OCI-LY3 (cell line): ENCODE data around the gene FES.

Experiments
- H2AFZ ChIP-seq: fragments of 200-600, 300-600 bp; shearing (Covaris generic); 2 replicates; pipeline ENCODE4 v1.6.0; 2014; ENCODE audit warnings: antibody characterized with exemption, low read depth, low read length
- H3K27ac ChIP-seq: fragments of 200-600, 300-600 bp; sonication (generic); 2 replicates; pipeline ENCODE4 v1.5.1; 2014; ENCODE audit warnings: mild to moderate bottlenecking, low read length, moderate library complexity, mixed read lengths
- H3K27me3 ChIP-seq: fragments of 200-600, 300-600 bp; sonication (generic); 2 replicates; pipeline ENCODE4 v1.6.1; 2014; ENCODE audit warnings: low read depth, low read length, mixed read lengths
- H3K36me3 ChIP-seq: fragments of 200-600, 300-600 bp; sonication (generic); replicated peaks from 2 replicates; pipeline ENCODE3; 2014; ENCODE audit warnings: low read depth, low read length, mixed read lengths
- H3K4me1 ChIP-seq: fragments of 300-600, 200-600 bp; sonication (generic); 2 replicates; pipeline ENCODE4 v1.6.1; 2014; ENCODE audit warnings: low read length, mixed read lengths
- H3K4me2 ChIP-seq: fragments of 200-600, 300-600 bp; sonication (generic); 2 replicates; pipeline ENCODE4 v1.6.1; 2014; ENCODE audit warnings: low read length, mixed read lengths
- H3K4me3 ChIP-seq: fragments of 300-600, 200-600 bp; sonication (generic); 2 replicates; pipeline ENCODE4 v1.5.1; 2014; ENCODE audit warnings: antibody characterized with exemption, mild to moderate bottlenecking, low read length, moderate library complexity
- H3K79me2 ChIP-seq: fragments of 300-600, 200-600 bp; shearing (Covaris generic); 2 replicates; pipeline ENCODE4 v1.6.1; 2014; ENCODE audit warnings: mild to moderate bottlenecking, low read length, mixed read lengths
- H3K9ac ChIP-seq: fragments of 300-600, 200-600 bp; shearing (Covaris generic); 2 replicates; pipeline ENCODE4 v1.6.0; 2014; ENCODE audit warnings: mild to moderate bottlenecking, low read length, moderate library complexity
- H3K9me3 ChIP-seq: fragments of 200-600, 300-600 bp; shearing (Covaris generic); 2 replicates; pipeline ENCODE4 v1.6.1; 2014; ENCODE audit warnings: low read length, mixed read lengths; ENCODE audit not compliant: insufficient read depth
- H4K20me1 ChIP-seq: fragments of 200-600, 300-600 bp; sonication (generic); 2 replicates; pipeline ENCODE4 v1.6.1; 2016; ENCODE audit warnings: low read length, mixed read lengths; ENCODE audit not compliant: insufficient read depth
- CTCF ChIP-seq: fragments of 200-600, 300-600 bp; sonication (generic); IDR thresholded peaks from 2 replicates; pipeline ENCODE4 v1.5.1; 2014; ENCODE audit warnings: antibody characterized with exemption, low read length, low read depth
- EZH2phosphoT487 ChIP-seq: fragments of 200-600 bp; shearing (Covaris generic); IDR thresholded peaks from 2 replicates; pipeline ENCODE4 v1.6.1; 2018; ENCODE audit warnings: antibody characterized with exemption, mixed run types, low read depth

Gene FES

GRCh38 chr15:90903733-90904536 is 19.6 kb downstream of the FES start:
- Histone ChIP-seq H3K4me3 (peak overlapping the region; percentile 97), H3K4me2 (peak overlapping the region; percentile 81), H3K4me1 (peaks cover 14% of the 10 kb centered on the region), H3K27ac (no peak overlapping the region), H3K9me3 (no peaks in the 10 kb centered on the region), H3K36me3 (peaks cover 8% of the 10 kb centered on the region), H3K27me3 (no peaks in the 10 kb centered on the region), H4K20me1 (no peaks in the 10 kb centered on the region), H3K79me2 (no peaks in the 10 kb centered on the region), H2AFZ (peak overlapping the region; percentile 86), H3K9ac (peak overlapping the region; percentile 75)
- TF ChIP-seq EZH2phosphoT487: no peak
- TF ChIP-seq CTCF: 0 out of 2 replicates have a peak, but pooled peaks have one; percentile 10

- Histone ChIP-seq H3K4me3 (no peak overlapping the region), H4K20me1 (no peaks in the 10 kb centered on the region), H2AFZ (no peak overlapping the region), H3K9me3 (no peaks in the 10 kb centered on the region), H3K79me2 (no peaks in the 10 kb centered on the region), H3K4me2 (no peak overlapping the region), H3K36me3 (peaks cover 8% of the 10 kb centered on the region), H3K4me1 (peaks cover 14% of the 10 kb centered on the region), H3K9ac (no peak overlapping the region), H3K27ac (no peak overlapping the region), H3K27me3 (no peaks in the 10 kb centered on the region)
- no peak for TF ChIP-seq CTCF
- TF ChIP-seq EZH2phosphoT487: no peak
These were observed 20.4 kb downstream of the FES start for GRCh38 chr15:90904746-90905145.

- peaks cover 14% of the 10 kb centered on the region for H3K36me3 ChIP-seq
- no peaks in the 10 kb centered on the region for H3K9me3 ChIP-seq
- no peak overlapping the region for H3K27ac ChIP-seq
- no peak overlapping the region for H3K4me3 ChIP-seq
- no peak overlapping the region for H2AFZ ChIP-seq
- no peak overlapping the region for H3K9ac ChIP-seq
- H3K4me1 ChIP-seq: peaks cover 14% of the 10 kb centered on the region
- no peak overlapping the region for H3K4me2 ChIP-seq
- no peaks in the 10 kb centered on the region for H3K79me2 ChIP-seq
- TF ChIP-seq EZH2phosphoT487 (no peak), CTCF (no peak)
- no peaks in the 10 kb centered on the region for H4K20me1 ChIP-seq
- H3K27me3 ChIP-seq: no peaks in the 10 kb centered on the region
These were observed 21.2 kb downstream of the FES start for GRCh38 chr15:90905306-90906180.
